Activated CD4-positive, alpha-beta memory T cell treated with anti-CD3 and anti-CD28 coated beads, Interleukin-2, amount 10 ng/mL, durations not matched to agents 7 days and 5 days (primary cell): ENCODE data around the gene TOM1L2. TPM values are rescaled to one million over a fixed set of nuclear protein-coding genes. Genes with fewer than 3 reads are reported as not detected.
"Not testable (repeated sequence)": the region's sequence is repeated elsewhere in the genome, so short reads cannot be mapped to it uniquely, and the experiment has no call there.

Experiments used
- CTCF ChIA-PET: fragments of 350-600 bp; sonication (Branson Sonifier 250); formaldehyde crosslinking; loops from one replicate; lab custom pipeline; 2021; ENCODE audit warnings: antibody characterized with exemption, inconsistent platforms; lab: Charles Lee
- POLR2A ChIA-PET: fragments of 350-600 bp; sonication (Branson Sonifier 250); formaldehyde crosslinking; loops from one replicate; lab custom pipeline; 2021; ENCODE audit warnings: antibody characterized with exemption; lab: Charles Lee
- DNase-seq: peaks from one replicate; pipeline ENCODE4 v3.0.0-alpha.2; 2020
- H3K27ac Mint-ChIP-seq: one replicate; pipeline ENCODE4 v1.8.0; 2021; ENCODE audit warnings: mild to moderate bottlenecking, mixed read lengths
- H3K27me3 Mint-ChIP-seq: one replicate; pipeline ENCODE4 v1.8.0; 2021; ENCODE audit warnings: mixed read lengths
- H3K36me3 Mint-ChIP-seq: one replicate; pipeline ENCODE4 v1.8.0; 2021; ENCODE audit warnings: low read depth, mixed read lengths
- H3K4me1 Mint-ChIP-seq: one replicate; pipeline ENCODE4 v1.8.0; 2021; ENCODE audit warnings: mixed read lengths
- H3K4me3 Mint-ChIP-seq: one replicate; pipeline ENCODE4 v1.8.0; 2021; ENCODE audit warnings: mild to moderate bottlenecking, mixed read lengths
- H3K9me3 Mint-ChIP-seq: one replicate; pipeline ENCODE4 v1.8.0; 2021; ENCODE audit warnings: mixed read lengths
- total RNA-seq, 2 experiments: library from RNA; stranded (reverse); gene quantifications; one replicate each; pipeline ENCODE4 v1.2.3, GENCODE V29; 2021

Gene TOM1L2
- total RNA-seq, 2 experiments from 2014 or later, result 29.3 to 30.3 TPM

DNA sequence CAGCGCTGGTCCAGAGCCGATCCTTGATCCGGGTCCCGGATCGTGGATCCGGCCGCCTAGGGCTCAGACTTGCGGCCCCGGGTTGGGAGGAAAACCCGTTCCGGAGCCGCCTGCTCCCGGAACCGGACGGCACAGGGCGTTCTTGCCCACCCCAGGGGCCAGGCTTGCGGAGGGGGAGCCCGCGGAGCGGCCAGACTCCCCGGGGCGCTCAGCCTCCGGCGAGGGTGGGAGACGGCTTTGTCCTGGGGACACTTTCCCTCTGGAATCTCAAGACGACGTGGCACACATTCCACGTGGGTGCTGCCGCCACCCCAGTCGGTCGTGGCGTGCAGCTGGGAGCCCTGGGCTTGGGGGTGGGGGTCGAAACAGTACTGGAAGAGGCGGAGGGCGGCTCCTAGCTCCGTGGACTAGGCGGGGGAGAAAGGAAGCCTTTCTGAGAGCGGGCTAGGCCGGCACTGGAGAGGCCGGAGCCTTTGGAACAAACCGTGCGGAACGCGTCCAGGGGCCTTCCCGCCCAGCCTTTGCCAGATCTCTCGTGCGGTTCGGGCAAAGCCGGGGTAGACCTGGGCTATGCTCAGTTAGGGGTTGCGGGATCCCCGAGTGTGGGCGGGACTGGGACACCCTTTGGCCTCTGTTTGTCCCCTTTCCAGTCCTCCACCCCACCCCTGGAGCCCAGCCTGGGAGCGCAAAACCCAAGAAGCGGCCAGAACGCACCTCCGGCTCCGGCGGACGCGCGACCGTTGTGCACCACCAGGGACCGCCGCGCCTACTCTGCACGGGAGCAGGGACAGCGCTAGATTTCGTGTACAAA lies 161.9 kb downstream of the TOM1L2 start:
- peaks cover 38% of the 10 kb centered on the region for H3K36me3 Mint-ChIP-seq
- POLR2A ChIA-PET, result interaction anchor here (1.2 kb wide), 1 partner anchor 8 kb away, joined by 3 read pairs; no protein-coding TSS in a partner anchor
- H3K27me3 Mint-ChIP-seq, result no peaks in the 10 kb centered on the region
- CTCF ChIA-PET, result interaction anchor here (1.9 to 6.4 kb wide), 3 partner anchors 11 to 49 kb away, joined by 5 to 89 read pairs (median 24); no protein-coding TSS in a partner anchor
- no peak overlapping the region for H3K4me3 Mint-ChIP-seq
- peaks cover 19% of the 10 kb centered on the region for H3K4me1 Mint-ChIP-seq
- H3K27ac Mint-ChIP-seq, result no peak overlapping the region
- no peak for DNase-seq
- H3K9me3 Mint-ChIP-seq, result no peaks in the 10 kb centered on the region

- no peak overlapping the region for H3K4me3 Mint-ChIP-seq
- ChIA-PET CTCF (interaction anchor here (1.7 kb wide), 1 partner anchor 51 kb away, joined by 5 read pairs; no protein-coding TSS in a partner anchor), POLR2A (interaction anchor here (1.0 to 1.6 kb wide), 4 partner anchors 8 to 128 kb away, joined by 3 to 5 read pairs (median 4); no protein-coding TSS in a partner anchor)
- no peaks in the 10 kb centered on the region for H3K27me3 Mint-ChIP-seq
- DNase-seq, result no peak
- peaks cover 19% of the 10 kb centered on the region for H3K4me1 Mint-ChIP-seq
- no peak overlapping the region for H3K27ac Mint-ChIP-seq
- H3K9me3 Mint-ChIP-seq, result no peaks in the 10 kb centered on the region
- H3K36me3 Mint-ChIP-seq, result peaks cover 33% of the 10 kb centered on the region
These were observed 162.6 kb downstream of the TOM1L2 start for GRCh38 chr17:17809531-17810083.

- DNase-seq, result peak; percentile 39
- Mint-ChIP-seq H3K9me3 (no peaks in the 10 kb centered on the region), H3K4me1 (peaks cover 19% of the 10 kb centered on the region), H3K36me3 (peaks cover 32% of the 10 kb centered on the region), H3K27me3 (no peaks in the 10 kb centered on the region), H3K4me3 (no peak overlapping the region), H3K27ac (peak overlapping the region; percentile 51)
- ChIA-PET POLR2A (interaction anchor here (0.9 to 1.6 kb wide), 7 partner anchors 9 to 127 kb away, joined by 3 to 5 read pairs (median 3); no protein-coding TSS in a partner anchor), CTCF (interaction anchor here (1.1 to 1.7 kb wide), 2 partner anchors 51 to 110 kb away, joined by 3 to 5 read pairs; no protein-coding TSS in a partner anchor)
These were observed 163.3 kb downstream of the TOM1L2 start for GRCh38 chr17:17808706-17809432.

- not testable (repeated sequence) for DNase-seq, H3K9me3 Mint-ChIP-seq, H3K4me3 Mint-ChIP-seq, H3K27ac Mint-ChIP-seq, H3K27me3 Mint-ChIP-seq
- ChIA-PET POLR2A (interaction anchor here (0.9 to 1.6 kb wide), 6 partner anchors 12 to 41 kb away, joined by 3 to 5 read pairs (median 4); no protein-coding TSS in a partner anchor), CTCF (interaction anchor here (1.1 to 1.7 kb wide), 2 partner anchors 52 to 111 kb away, joined by 3 to 5 read pairs; no protein-coding TSS in a partner anchor)
- Mint-ChIP-seq H3K4me1 (peaks cover 19% of the 10 kb centered on the region), H3K36me3 (peaks cover 31% of the 10 kb centered on the region)
These were observed 164.0 kb downstream of the TOM1L2 start for GRCh38 chr17:17808200-17808599.

DNA sequence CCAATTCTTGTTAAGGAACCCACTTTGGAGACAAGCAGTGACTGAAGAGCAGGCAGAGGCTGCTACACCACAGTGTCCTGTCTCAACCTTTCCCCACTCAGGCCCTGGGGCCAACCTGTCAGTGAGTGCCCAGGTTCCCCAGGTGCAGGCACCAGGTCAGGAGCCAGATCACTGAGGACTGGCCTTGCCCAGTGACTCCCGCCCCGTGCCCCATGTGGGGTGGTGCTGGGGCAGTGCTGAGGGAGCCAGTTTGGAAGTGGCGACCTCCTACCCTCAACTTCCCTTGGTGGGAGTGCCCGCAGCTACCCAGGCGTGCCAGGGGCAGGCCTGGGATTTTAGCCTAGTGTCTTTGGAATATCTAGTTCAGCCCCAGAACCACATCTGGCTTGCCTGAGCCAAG lies 164.8 kb downstream of the TOM1L2 start:
- DNase-seq, result no peak
- ChIA-PET POLR2A (interaction anchor here (1.0 to 1.5 kb wide), 3 partner anchors 15 to 39 kb away, joined by 3 to 4 read pairs (median 4); no protein-coding TSS in a partner anchor), CTCF (no interaction called here)
- Mint-ChIP-seq H3K36me3 (peaks cover 27% of the 10 kb centered on the region), H3K4me3 (no peak overlapping the region), H3K4me1 (peaks cover 19% of the 10 kb centered on the region), H3K27ac (no peak overlapping the region), H3K27me3 (no peaks in the 10 kb centered on the region), H3K9me3 (no peaks in the 10 kb centered on the region)

- ChIA-PET CTCF (no interaction called here), POLR2A (interaction anchor here (1.0 to 1.4 kb wide), 4 partner anchors 16 to 40 kb away, joined by 3 to 8 read pairs (median 4); partner anchors contain the start of gene SREBF1)
- H3K4me1 Mint-ChIP-seq, result peaks cover 18% of the 10 kb centered on the region
These were observed 165.5 kb downstream of the TOM1L2 start for GRCh38 chr17:17806611-17807274.

DNA sequence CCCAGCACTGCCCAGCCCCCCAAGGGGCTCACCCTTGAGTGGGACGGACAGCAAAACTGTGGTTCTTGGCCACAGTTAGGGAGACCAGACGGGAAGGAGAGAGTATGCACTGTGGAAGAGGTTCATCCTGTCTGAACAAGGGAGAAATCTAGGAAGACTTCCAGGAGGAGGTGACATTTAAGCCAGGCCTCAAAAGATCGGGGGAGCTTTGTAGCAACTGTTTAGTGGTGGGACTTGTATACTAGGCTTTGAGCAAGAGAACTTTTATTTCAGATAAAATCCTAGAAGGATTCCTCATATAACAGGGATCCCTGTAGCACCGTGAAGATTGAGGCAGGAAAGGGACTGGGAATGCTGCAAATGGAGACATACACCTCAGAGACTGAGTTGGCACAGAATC lies 166.2 kb downstream of the TOM1L2 start:
- no peak overlapping the region for H3K4me3 Mint-ChIP-seq
- ChIA-PET POLR2A (interaction anchor here (0.9 to 1.4 kb wide), 4 partner anchors 16 to 32 kb away, joined by 3 to 8 read pairs (median 4); partner anchors contain the start of gene SREBF1), CTCF (no interaction called here)
- no peaks in the 10 kb centered on the region for H3K27me3 Mint-ChIP-seq
- DNase-seq, result no peak
- peaks cover 15% of the 10 kb centered on the region for H3K4me1 Mint-ChIP-seq
- peaks cover 20% of the 10 kb centered on the region for H3K36me3 Mint-ChIP-seq
- H3K9me3 Mint-ChIP-seq, result no peaks in the 10 kb centered on the region
- no peak overlapping the region for H3K27ac Mint-ChIP-seq

More at GRCh38 chr17:17806611-17807274, 165.5 kb downstream of the TOM1L2 start:
- peaks cover 26% of the 10 kb centered on the region for H3K36me3 Mint-ChIP-seq
- no peaks in the 10 kb centered on the region for H3K9me3 Mint-ChIP-seq
- H3K27me3 Mint-ChIP-seq, result no peaks in the 10 kb centered on the region
- no peak overlapping the region for H3K27ac Mint-ChIP-seq
- no peak for DNase-seq
- H3K4me3 Mint-ChIP-seq, result no peak overlapping the region

DNA sequence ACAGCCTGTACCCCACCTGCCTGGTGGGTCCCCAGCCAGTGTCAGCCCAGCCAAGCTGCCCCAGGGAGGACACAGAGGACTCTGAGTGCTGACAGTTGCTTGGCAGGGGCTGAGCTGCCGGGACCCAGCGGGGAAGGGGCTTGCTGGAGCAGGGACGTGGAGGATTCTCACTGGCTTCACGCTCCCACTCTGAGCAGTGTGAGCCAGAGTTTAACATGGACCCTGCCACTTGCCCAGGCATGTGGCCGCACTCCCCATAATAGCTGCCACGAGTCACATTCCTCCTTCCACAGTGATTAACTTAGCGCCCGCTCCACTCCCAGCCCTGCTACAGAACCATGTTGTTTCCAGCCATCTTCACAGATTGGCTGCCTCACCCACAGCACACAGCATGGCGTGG lies 166.6 kb downstream of the TOM1L2 start:
- peaks cover 15% of the 10 kb centered on the region for H3K36me3 Mint-ChIP-seq
- no peak for DNase-seq
- H3K4me1 Mint-ChIP-seq, result peaks cover 14% of the 10 kb centered on the region
- no peaks in the 10 kb centered on the region for H3K9me3 Mint-ChIP-seq
- H3K27me3 Mint-ChIP-seq, result no peaks in the 10 kb centered on the region
- no peak overlapping the region for H3K4me3 Mint-ChIP-seq
- no peak overlapping the region for H3K27ac Mint-ChIP-seq
- ChIA-PET CTCF (no interaction called here), POLR2A (interaction anchor here (0.9 to 1.4 kb wide), 3 partner anchors 28 to 33 kb away, joined by 3 to 8 read pairs (median 3); partner anchors contain the start of gene SREBF1)

- Mint-ChIP-seq H3K4me1 (peaks cover 10% of the 10 kb centered on the region), H3K27ac (no peak overlapping the region), H3K27me3 (no peaks in the 10 kb centered on the region), H3K36me3 (peaks cover 11% of the 10 kb centered on the region), H3K9me3 (no peaks in the 10 kb centered on the region), H3K4me3 (no peak overlapping the region)
- CTCF ChIA-PET, result no interaction called here
- POLR2A ChIA-PET, result no interaction called here
- no peak for DNase-seq
These were observed 168.2 kb downstream of the TOM1L2 start for GRCh38 chr17:17804007-17804406.

GRCh38 chr17:17801800-17802481 lies 170.3 kb downstream of the TOM1L2 start:
- no peak for DNase-seq
- Mint-ChIP-seq H3K27me3 (no peaks in the 10 kb centered on the region), H3K27ac (no peak overlapping the region), H3K4me1 (no peaks in the 10 kb centered on the region), H3K4me3 (no peak overlapping the region), H3K9me3 (no peaks in the 10 kb centered on the region), H3K36me3 (peaks cover 8% of the 10 kb centered on the region)
- CTCF ChIA-PET, result interaction anchor here (1.1 kb wide), 1 partner anchor 27 kb away, joined by 3 read pairs; no protein-coding TSS in a partner anchor
- POLR2A ChIA-PET, result interaction anchor here (0.9 to 1.1 kb wide), 2 partner anchors 9 to 19 kb away, joined by 3 read pairs; no protein-coding TSS in a partner anchor

DNA sequence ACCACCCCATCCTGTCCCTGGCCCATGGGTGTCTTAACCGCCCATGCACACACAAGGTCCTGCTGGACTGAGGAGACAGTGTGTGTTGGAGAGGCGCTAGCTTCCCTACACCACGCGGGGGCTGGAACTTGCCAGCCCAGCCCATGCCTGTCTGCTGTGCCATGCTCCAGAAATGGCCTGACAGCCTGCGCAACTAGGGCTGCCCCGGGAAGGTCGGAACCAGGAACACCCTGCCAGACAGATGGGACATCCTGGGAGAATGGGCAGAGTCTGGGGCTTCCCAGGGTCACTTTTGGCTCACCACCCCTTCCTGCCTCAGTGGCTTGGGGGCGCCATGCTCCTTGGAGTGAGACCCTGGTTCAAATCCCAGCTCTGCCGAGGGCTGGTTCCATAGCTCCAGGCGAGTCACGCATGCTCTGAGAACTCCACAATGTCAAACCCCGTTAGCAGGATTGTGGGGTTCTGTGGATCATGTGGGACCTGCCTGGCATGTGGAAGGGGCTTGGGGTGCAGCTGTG lies 171.6 kb downstream of the TOM1L2 start:
- Mint-ChIP-seq H3K9me3 (no peaks in the 10 kb centered on the region), H3K27me3 (no peaks in the 10 kb centered on the region), H3K4me3 (no peak overlapping the region), H3K4me1 (no peaks in the 10 kb centered on the region), H3K36me3 (peaks cover 3% of the 10 kb centered on the region), H3K27ac (no peak overlapping the region)
- DNase-seq, result no peak
- ChIA-PET POLR2A (no interaction called here), CTCF (no interaction called here)
